Measurements from ENCODE around the gene CLEC4G.

CLEC4G gene

GRCh38 chr19:7691497-7691896 lies 40.4 kb downstream of the CLEC4G start:
- DNase-seq: no peak

GRCh38 chr19:7690779-7691258 lies 41.1 kb downstream of the CLEC4G start:
- no peak for DNase-seq

GRCh38 chr19:7689165-7689564 lies 42.7 kb downstream of the CLEC4G start:
- no peak for DNase-seq

- DNase-seq: no peak
These were observed 44.7 kb downstream of the CLEC4G start for GRCh38 chr19:7687177-7687576.

GRCh38 chr19:7685546-7686445 lies 46.1 kb downstream of the CLEC4G start:
- no peak for DNase-seq

- peak; percentile 5 for DNase-seq
These were observed 49.6 kb downstream of the CLEC4G start for GRCh38 chr19:7682175-7682855.

- peak; percentile 89 for DNase-seq
These were observed 50.4 kb downstream of the CLEC4G start for GRCh38 chr19:7681340-7682174.

- peak; percentile 81 for DNase-seq
These were observed 51.1 kb downstream of the CLEC4G start, which contains the start of gene TRAPPC5 for GRCh38 chr19:7680606-7681339. Gene TRAPPC5, plus strand, starts transcription at chr19:7680833. Its CDS starts 1,421 bp downstream, at chr19:7682254.

- no peak for DNase-seq
These were observed 51.9 kb downstream of the CLEC4G start for GRCh38 chr19:7679771-7680605.

GRCh38 chr19:7678971-7679751 lies 52.7 kb downstream of the CLEC4G start:
- peak; percentile 89 for DNase-seq

All from hematopoietic multipotent progenitor cell treated with erythropoietin and hydrocortisone succinate and interleukin-3 and kit ligand, for 8 days (in vitro differentiated cells).